RCC 7860 (cell line): ENCODE data around the gene DOCK11.
"Not testable (repeated sequence)": the region's sequence is repeated elsewhere in the genome, so short reads cannot be mapped to it uniquely, and the experiment has no call there.

Source experiments
- DNase-seq: peaks from one replicate; pipeline ENCODE4 v3.0.0-alpha.2; 2015; ENCODE audit warnings: low spot score
- FAIRE-seq: peaks from 2 replicates; lab custom pipeline; 2012; peaks lifted over from hg19 to GRCh38; lab: Jason Lieb, UNC

The DOCK11 gene

DNA sequence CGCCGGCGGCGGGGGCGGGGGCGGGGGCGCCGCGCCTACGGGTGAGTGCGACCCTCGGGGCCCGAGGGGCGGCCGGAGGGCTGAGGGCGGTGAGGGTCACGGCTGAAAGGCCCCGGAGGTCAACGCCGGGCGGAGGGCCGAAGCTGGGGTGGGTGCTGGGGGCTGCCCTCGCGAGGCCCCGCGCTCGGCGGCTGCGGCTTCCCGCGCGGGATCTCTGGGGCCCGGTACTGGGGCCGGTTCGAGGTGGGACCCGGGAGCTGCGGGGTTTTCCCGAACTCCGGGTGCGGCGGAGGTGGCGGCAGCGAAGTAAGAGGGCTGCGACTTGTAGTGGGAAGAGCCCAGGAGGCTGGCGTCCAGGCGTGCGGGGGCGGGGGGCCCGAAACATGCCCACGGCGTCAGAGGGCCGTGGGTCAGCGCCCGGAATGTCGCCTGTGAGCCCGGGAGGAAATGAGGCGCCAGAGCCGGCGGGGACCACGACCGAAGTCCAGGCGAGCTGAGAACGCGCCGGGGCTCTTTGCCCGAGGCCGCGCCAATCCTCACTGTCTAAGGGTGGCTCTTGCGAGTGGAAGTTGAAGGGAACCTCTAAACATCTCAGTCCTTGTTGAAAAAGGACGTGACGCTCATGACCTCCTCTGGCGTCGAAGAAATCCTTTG, 232.2 kb downstream of the DOCK11 start:
- DNase-seq = peak; percentile 3
- FAIRE-seq = no peak

DNA sequence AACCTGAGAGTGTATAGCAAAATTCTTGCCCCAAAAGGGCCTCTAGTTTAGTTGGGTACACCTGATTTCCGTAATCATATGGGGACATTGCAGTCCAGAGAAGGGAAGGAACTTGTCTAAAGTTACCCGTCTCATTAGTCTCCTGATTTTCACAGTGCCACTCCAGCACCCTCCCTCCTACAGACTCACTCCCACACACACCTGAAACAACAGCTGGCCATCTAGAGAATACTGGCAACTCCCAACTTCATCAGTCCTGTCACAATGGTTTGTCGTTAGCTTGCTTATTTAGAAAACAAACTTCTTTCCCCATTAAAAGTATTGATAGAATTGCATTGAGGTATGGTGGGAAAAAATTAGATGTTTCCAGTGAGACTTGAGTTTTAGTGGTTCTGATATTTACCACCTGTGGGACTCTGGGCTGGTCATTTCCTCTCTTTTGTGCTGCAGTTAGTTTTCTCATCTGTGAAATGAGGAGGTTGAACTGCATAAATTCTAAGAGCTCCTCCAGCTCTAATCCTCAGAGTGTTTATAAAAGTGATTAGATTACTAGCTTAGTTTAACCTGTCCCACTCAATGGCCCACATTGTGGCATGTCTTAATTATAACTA, 233.5 kb downstream of the DOCK11 start:
- FAIRE-seq = no peak
- no peak for DNase-seq

DNA sequence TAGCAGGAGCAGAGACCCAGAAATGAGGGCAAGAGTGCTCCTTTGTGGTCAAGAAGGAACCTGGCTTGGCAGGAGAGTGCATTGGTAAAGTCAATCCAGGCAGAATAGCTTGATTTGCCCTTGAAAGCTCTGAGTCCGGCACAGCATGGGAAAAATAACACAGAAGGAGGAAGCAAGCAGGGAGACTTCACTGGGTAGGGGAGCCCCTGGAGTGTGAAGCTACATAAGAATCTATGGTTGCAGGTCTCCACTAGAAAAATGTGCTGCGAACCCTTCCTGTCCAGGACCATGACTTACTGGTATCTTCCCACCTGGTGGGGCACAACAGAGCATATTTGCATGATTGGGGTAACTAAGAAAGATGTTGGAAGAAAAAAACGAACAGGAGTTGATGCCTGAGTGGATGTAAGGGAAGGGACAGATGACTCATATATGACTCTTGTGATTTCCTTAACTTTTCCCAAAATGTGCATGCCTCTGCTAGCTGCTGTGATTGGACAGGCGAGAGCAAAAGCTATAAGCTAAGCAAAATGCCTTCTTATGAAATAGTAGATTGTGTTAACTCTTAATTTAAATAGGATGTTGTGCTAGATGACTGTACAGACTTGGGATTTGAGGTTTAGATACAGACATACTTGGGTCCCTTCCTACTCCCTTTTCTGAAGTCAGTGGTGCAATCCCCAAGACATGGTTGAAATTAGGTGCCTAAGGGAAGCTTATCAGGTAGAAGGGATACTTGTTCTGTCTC, 235.1 kb downstream of the DOCK11 start:
- FAIRE-seq = peak; percentile 71
- peak; percentile 25 for DNase-seq

DNA sequence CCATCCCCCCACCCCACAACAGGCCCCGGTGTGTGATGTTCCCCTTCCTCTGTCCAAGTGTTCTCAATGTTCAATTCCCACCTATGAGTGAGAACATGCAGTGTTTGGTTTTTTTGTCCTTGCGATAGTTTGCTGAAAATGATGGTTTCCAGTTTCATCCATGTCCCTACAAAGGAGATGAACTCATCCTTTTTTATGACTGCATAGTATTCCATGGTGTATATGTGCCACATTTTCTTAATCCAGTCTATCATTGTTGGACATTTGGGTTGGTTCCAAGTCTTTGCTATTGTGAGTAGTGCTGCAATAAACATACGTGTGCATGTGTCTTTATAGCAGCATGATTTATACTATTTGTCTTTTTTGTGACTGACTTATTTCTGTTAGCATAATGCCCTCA, 236.9 kb downstream of the DOCK11 start:
- not testable (repeated sequence) for DNase-seq, FAIRE-seq

DNA sequence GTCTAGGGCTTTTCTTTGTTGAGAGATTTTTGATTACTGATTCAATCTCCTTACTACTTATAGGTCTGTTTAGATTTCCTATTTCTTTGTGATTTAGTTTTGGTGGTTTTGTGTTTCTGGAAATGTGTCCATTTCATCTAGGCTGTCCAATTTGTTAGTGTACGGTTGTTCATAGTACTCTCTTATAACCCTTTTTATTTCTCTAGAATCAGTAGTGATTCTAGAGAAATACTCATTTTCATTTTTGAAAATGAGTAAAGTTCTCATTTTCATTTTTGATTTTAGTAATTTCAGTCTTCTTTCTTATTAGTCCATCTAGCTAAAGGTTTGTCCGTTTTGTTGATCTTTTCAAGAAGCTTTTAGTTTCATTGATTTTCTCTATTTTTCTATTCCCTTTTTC, 239.3 kb downstream of the DOCK11 start:
- DNase-seq (no peak), FAIRE-seq (no peak)
